Measurements from ENCODE around the gene DHX34. TPM values are rescaled to one million over a fixed set of nuclear protein-coding genes. Genes with fewer than 3 reads are reported as not detected.
"Not testable (repeated sequence)": the region's sequence is repeated elsewhere in the genome, so short reads cannot be mapped to it uniquely, and the experiment has no call there.

Gene DHX34
- total RNA-seq, 1 donor from 2014 or later: 20.0 TPM

DNA sequence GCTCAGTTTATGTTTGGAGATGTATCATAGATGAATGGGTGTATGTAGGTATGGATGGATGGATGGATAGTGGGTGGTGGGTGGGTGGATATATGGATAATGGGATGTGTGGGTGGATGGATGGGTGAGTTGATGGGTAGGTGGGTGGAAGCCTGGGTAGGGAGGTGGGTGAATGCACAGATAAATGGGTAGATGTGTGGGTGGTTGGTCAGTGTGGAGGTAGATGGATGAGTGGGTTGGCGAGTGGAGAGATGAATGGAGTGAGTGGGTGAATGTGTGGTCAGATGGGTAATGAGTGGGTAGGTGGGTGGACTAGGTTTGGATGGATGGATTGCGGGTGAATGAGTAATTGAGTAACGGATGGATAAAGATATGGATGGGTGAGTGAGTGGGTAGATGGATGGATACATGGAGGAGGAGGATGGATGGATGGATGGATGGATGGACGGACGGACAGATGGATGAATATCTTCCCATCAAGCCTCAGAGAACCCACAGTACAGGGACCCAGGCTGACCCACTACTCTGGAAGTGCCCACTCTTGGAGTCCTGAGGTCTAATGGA is 56.8 kb downstream of the DHX34 start:
- CTCF ChIA-PET: no interaction called here
- POLR2A ChIA-PET: interaction anchor here (0.7 kb wide), 1 partner anchor 91 kb away, joined by 3 read pairs; no protein-coding TSS in a partner anchor
- Mint-ChIP-seq H3K4me1 (no peaks in the 10 kb centered on the region), H3K4me3 (no peak overlapping the region), H3K27me3 (peaks cover 45% of the 10 kb centered on the region), H3K36me3 (ENCODE audit: low read depth) (no peaks in the 10 kb centered on the region), H3K27ac (no peak overlapping the region), H3K9me3 (no peaks in the 10 kb centered on the region)
- DNase-seq: no peak
- no peak for ATAC-seq (ENCODE audit: low read depth)
- intact Hi-C loops (cut with micrococcal nuclease): no loop called here
- TF ChIP-seq, protein P1, sequence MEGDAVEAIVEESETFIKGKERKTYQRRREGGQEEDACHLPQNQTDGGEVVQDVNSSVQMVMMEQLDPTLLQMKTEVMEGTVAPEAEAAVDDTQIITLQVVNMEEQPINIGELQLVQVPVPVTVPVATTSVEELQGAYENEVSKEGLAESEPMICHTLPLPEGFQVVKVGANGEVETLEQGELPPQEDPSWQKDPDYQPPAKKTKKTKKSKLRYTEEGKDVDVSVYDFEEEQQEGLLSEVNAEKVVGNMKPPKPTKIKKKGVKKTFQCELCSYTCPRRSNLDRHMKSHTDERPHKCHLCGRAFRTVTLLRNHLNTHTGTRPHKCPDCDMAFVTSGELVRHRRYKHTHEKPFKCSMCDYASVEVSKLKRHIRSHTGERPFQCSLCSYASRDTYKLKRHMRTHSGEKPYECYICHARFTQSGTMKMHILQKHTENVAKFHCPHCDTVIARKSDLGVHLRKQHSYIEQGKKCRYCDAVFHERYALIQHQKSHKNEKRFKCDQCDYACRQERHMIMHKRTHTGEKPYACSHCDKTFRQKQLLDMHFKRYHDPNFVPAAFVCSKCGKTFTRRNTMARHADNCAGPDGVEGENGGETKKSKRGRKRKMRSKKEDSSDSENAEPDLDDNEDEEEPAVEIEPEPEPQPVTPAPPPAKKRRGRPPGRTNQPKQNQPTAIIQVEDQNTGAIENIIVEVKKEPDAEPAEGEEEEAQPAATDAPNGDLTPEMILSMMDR (IDR thresholded peaks at IDR 0.05): no peak

- TF ChIP-seq, protein P1 (IDR thresholded peaks at IDR 0.05): no peak
- ChIA-PET CTCF (no interaction called here), POLR2A (interaction anchor here (0.5 to 0.7 kb wide), 2 partner anchors 99 to 101 kb away, joined by 3 to 7 read pairs; no protein-coding TSS in a partner anchor)
- ATAC-seq (ENCODE audit: low read depth): no peak
- no peak for DNase-seq
- Mint-ChIP-seq H3K4me3 (no peak overlapping the region), H3K27me3 (peaks cover 45% of the 10 kb centered on the region), H3K4me1 (no peaks in the 10 kb centered on the region), H3K36me3 (ENCODE audit: low read depth) (no peaks in the 10 kb centered on the region), H3K9me3 (no peaks in the 10 kb centered on the region), H3K27ac (no peak overlapping the region)
- intact Hi-C loops (cut with micrococcal nuclease): no loop called here
Observed at GRCh38 chr19:47406711-47407416, 57.7 kb downstream of the DHX34 start.

DNA sequence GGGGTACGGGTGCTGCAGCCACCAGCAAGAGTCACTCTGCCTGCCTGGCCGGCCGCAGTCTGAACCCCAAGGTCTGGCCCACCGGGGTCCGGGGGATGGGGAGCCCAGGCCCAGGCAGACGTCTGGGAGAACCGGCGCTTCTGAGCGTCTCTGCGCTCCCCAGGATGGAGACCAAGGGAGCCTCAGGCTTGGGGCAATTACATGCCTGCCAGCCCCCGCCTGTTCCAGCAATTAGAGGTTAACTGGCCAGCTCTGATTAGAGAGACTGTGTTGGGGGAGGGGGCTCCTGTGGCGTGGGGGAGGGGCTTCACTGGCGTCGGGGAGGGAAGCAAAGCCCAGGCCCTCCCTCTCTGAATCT is 58.3 kb downstream of the DHX34 start:
- TF ChIP-seq, protein P1 (IDR thresholded peaks at IDR 0.05): no peak
- Mint-ChIP-seq H3K4me3 (no peak overlapping the region), H3K4me1 (no peaks in the 10 kb centered on the region), H3K36me3 (ENCODE audit: low read depth) (no peaks in the 10 kb centered on the region), H3K27me3 (peaks cover 45% of the 10 kb centered on the region), H3K27ac (no peak overlapping the region), H3K9me3 (no peaks in the 10 kb centered on the region)
- DNase-seq (no peak), ATAC-seq (ENCODE audit: low read depth) (no peak)
- intact Hi-C loops (cut with micrococcal nuclease): no loop called here
- ChIA-PET POLR2A (no interaction called here), CTCF (no interaction called here)

DNA sequence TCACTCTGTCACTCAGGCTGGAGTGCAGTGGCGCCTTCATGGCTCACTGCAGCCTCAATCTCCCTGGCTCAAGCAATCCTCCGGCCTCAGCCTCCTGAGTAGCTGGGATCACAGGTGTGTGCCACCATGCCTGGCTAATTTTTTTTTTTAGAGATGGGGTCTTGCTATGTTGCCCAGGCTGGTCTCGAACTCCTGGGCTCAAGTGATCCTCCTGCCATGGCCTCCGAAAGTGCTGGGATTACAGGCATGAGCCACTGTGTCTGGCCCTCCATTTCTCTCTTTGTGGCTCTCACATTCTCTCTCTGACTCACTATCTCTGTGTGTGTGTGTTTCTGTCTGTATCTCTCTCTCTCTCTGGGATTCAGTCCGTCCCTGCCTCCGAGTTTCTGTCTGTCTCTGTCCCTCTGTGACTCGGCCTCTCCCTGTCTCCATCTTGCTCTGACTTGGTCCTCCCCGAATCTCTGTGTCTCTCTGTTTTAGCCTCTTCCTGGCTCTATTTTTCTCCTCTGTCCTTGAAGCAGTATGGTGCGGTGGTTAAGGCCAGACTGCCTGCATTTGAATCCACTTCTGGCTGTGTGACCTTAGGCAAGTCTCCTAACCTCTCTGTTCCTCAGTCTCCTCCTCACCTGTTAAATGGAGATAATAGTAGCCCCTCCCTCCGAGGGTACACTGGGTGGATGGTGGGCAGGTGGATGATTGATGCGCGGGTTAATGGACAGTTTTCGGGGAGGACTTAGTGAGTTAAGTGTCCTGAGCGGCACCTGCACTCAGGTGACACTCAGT is 59.2 kb downstream of the DHX34 start:
- Mint-ChIP-seq H3K4me3 (no peak overlapping the region), H3K27me3 (peaks cover 48% of the 10 kb centered on the region), H3K4me1 (no peaks in the 10 kb centered on the region), H3K36me3 (ENCODE audit: low read depth) (no peaks in the 10 kb centered on the region), H3K27ac (no peak overlapping the region), H3K9me3 (no peaks in the 10 kb centered on the region)
- ChIA-PET POLR2A (no interaction called here), CTCF (no interaction called here)
- intact Hi-C loops (cut with micrococcal nuclease): no loop called here
- DNase-seq (no peak), ATAC-seq (ENCODE audit: low read depth) (no peak)
- TF ChIP-seq, protein P1 (IDR thresholded peaks at IDR 0.05): no peak

GRCh38 chr19:47411101-47411500 is 62.0 kb downstream of the DHX34 start:
- intact Hi-C loops (cut with micrococcal nuclease): no loop called here
- ChIA-PET CTCF (no interaction called here), POLR2A (no interaction called here)
- Mint-ChIP-seq H3K9me3 (no peaks in the 10 kb centered on the region), H3K4me3 (no peak overlapping the region), H3K4me1 (no peaks in the 10 kb centered on the region), H3K27me3 (peaks cover 42% of the 10 kb centered on the region), H3K36me3 (ENCODE audit: low read depth) (no peaks in the 10 kb centered on the region), H3K27ac (no peak overlapping the region)
- TF ChIP-seq, protein P1 (IDR thresholded peaks at IDR 0.05): no peak
- DNase-seq (no peak), ATAC-seq (ENCODE audit: low read depth) (no peak)

DNA sequence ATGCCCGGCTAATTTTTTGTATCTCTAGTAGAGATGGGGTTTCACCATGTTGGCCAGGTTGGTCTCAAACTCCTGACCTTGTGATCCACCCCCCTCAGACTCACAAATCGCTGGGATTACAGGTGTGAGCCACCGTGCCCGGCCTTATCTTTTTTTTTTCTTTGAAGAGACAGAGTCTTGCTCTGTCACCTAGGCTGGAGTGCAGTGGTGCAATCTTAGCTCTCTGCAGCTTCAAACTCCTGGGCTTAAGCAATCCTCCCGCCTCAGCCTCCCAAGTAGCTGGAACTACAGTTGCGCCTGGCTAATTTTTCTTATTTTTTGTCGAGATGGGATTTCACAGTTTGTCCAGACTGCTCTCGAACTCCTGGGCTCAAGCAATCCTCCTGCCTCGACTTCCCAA is 62.6 kb downstream of the DHX34 start:
- CTCF ChIA-PET; ATAC-seq (ENCODE audit: low read depth); H3K4me1 Mint-ChIP-seq; POLR2A ChIA-PET; intact Hi-C loops (cut with micrococcal nuclease); DNase-seq; H3K4me3 Mint-ChIP-seq; H3K27ac Mint-ChIP-seq; H3K36me3 Mint-ChIP-seq (ENCODE audit: low read depth); H3K9me3 Mint-ChIP-seq: not testable (repeated sequence)
- H3K27me3 Mint-ChIP-seq: peaks cover 42% of the 10 kb centered on the region
